PC-3 (cell line): ENCODE data around the gene TMX2. TPM values are rescaled to one million over a fixed set of nuclear protein-coding genes. Genes with fewer than 3 reads are reported as not detected.
A peak's percentile ranks its signal among the peaks of the same experiment; 100 is the strongest.

Experiments used
- ATAC-seq: fragments of 200-7000 bp; cut with Tn5 transposase; 2 replicates; pipeline ENCODE4 v1.9.1; 2020; ENCODE audit warnings: mild to moderate bottlenecking, moderate library complexity
- BruUV-seq: library from RNA; stranded (reverse); fragments of 400-500 nt; replicated peaks from 2 replicates; lab custom pipeline; 2021; lab: Mats Ljungman, UMichigan
- CTCF ChIA-PET: fragments of 300-600 bp; sonication (Branson Sonifier 250); formaldehyde crosslinking; loops from one replicate; lab custom pipeline; 2022; ENCODE audit warnings: antibody characterized with exemption; lab: Charles Lee
- POLR2A ChIA-PET: fragments of 300-600 bp; sonication (Branson Sonifier 250); formaldehyde crosslinking; loops from one replicate; lab custom pipeline; 2022; ENCODE audit warnings: antibody characterized with exemption; ENCODE audit not compliant: unreplicated experiment; lab: Charles Lee
- DNase-seq: peaks from one replicate; pipeline ENCODE4 v3.0.0-alpha.2; 2015
- H2AFZ ChIP-seq: fragments of 300-600 bp; sonication (generic); 2 replicates; pipeline ENCODE4 v1.6.0; 2016; ENCODE audit warnings: antibody characterized with exemption, low read length
- H3F3A ChIP-seq: fragments of 300-600 bp; sonication (generic); one replicate; pipeline ENCODE4 v1.6.0; 2017; ENCODE audit warnings: antibody characterized with exemption, low read length, control low read depth, mild to moderate bottlenecking; ENCODE audit not compliant: unreplicated experiment
- H3K27ac ChIP-seq: fragments of 300-600 bp; sonication (generic); 2 replicates; pipeline ENCODE4 v1.5.1; 2016; ENCODE audit warnings: mild to moderate bottlenecking, low read length
- H3K27me3 ChIP-seq: fragments of 300-600 bp; sonication (generic); 2 replicates; pipeline ENCODE4 v1.6.1; 2016; ENCODE audit warnings: low read length, mixed read lengths
- H3K36me3 ChIP-seq: fragments of 300-600 bp; sonication (generic); 2 replicates; pipeline ENCODE4 v1.6.1; 2016; ENCODE audit warnings: low read depth, mixed run types, low read length, mixed read lengths
- H3K4me1 ChIP-seq: fragments of 300-600 bp; sonication (generic); 2 replicates; pipeline ENCODE4 v1.5.1; 2016; ENCODE audit warnings: low read length; ENCODE audit not compliant: insufficient read depth
- H3K4me2 ChIP-seq: fragments of 300-600 bp; sonication (generic); 2 replicates; pipeline ENCODE4 v1.6.0; 2016; ENCODE audit warnings: low read length
- H3K4me3 ChIP-seq: fragments of 300-600 bp; sonication (generic); 2 replicates; pipeline ENCODE4 v1.5.1; 2016; ENCODE audit warnings: mild to moderate bottlenecking, low read length, mixed read lengths
- H3K79me2 ChIP-seq: fragments of 300-600 bp; sonication (generic); 2 replicates; pipeline ENCODE4 v1.6.1; 2017; ENCODE audit warnings: low read length, mixed read lengths
- H3K9ac ChIP-seq: fragments of 300-600 bp; sonication (generic); 2 replicates; pipeline ENCODE4 v1.6.0; 2016; ENCODE audit warnings: mild to moderate bottlenecking, low read length
- H3K9me2 ChIP-seq: fragments of 300-600 bp; sonication (generic); replicated peaks from 2 replicates; pipeline ENCODE4 v1.6.1; 2016; ENCODE audit warnings: mixed run types, low read length, mixed read lengths
- H3K9me3 ChIP-seq: fragments of 300-600 bp; sonication (generic); 2 replicates; pipeline ENCODE4 v1.6.1; 2016; ENCODE audit warnings: low read length, mixed read lengths
- H4K20me1 ChIP-seq: fragments of 300-600 bp; sonication (generic); 2 replicates; pipeline ENCODE4 v1.6.1; 2016; ENCODE audit warnings: low read length, mixed read lengths
- EZH2 ChIP-seq: fragments of 300-600 bp; sonication (generic); IDR thresholded peaks from one replicate; pipeline ENCODE4 v1.6.1; 2017; ENCODE audit warnings: antibody characterized with exemption, mild to moderate bottlenecking, low read length; ENCODE audit not compliant: unreplicated experiment
- EZH2phosphoT487 ChIP-seq: fragments of 300-600 bp; sonication (generic); IDR thresholded peaks from 2 replicates; pipeline ENCODE4 v1.6.1; 2018; ENCODE audit warnings: mild to moderate bottlenecking, antibody characterized with exemption, low read length, borderline replicate concordance
- intact Hi-C: fragments of 100-400 bp; cut with micrococcal nuclease; formaldehyde crosslinking; loops from 2 replicates; pipeline ENCODE4 v1.9.0; 2023
- total RNA-seq: library from RNA; depleted of rRNA; stranded (reverse); fragments of >200 nt; gene quantifications from 2 replicates; pipeline ENCODE4 v1.2.3, GENCODE V29; 2014
- TF ChIP-seq, protein P1 (sequence below): fragments of 300-600 bp; sonication (generic); conservative IDR thresholded peaks from 2 replicates; pipeline ENCODE4 v1.5.1; 2017; ENCODE audit warnings: antibody characterized with exemption, low read depth, mild to moderate bottlenecking, low read length

TMX2 gene
- total RNA-seq, 1 experiment from 2014 or later: 241 TPM

GRCh38 chr11:57675176-57675941 lies 37.0 kb upstream of the TMX2 start:
- intact Hi-C loops: no loop called here
- POLR2A ChIA-PET: no interaction called here
- no peaks in the 10 kb centered on the region for H3K9me3 ChIP-seq
- no peaks in the 10 kb centered on the region for H3F3A ChIP-seq
- TF ChIP-seq EZH2phosphoT487: no peak
- TF ChIP-seq EZH2: no peak
- TF ChIP-seq, protein P1, sequence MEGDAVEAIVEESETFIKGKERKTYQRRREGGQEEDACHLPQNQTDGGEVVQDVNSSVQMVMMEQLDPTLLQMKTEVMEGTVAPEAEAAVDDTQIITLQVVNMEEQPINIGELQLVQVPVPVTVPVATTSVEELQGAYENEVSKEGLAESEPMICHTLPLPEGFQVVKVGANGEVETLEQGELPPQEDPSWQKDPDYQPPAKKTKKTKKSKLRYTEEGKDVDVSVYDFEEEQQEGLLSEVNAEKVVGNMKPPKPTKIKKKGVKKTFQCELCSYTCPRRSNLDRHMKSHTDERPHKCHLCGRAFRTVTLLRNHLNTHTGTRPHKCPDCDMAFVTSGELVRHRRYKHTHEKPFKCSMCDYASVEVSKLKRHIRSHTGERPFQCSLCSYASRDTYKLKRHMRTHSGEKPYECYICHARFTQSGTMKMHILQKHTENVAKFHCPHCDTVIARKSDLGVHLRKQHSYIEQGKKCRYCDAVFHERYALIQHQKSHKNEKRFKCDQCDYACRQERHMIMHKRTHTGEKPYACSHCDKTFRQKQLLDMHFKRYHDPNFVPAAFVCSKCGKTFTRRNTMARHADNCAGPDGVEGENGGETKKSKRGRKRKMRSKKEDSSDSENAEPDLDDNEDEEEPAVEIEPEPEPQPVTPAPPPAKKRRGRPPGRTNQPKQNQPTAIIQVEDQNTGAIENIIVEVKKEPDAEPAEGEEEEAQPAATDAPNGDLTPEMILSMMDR: no peak
- peaks cover 60% of the 10 kb centered on the region for H3K36me3 ChIP-seq
- H3K4me3 ChIP-seq: no peak overlapping the region
- BruUV-seq: no TSS peak
- H3K27me3 ChIP-seq: no peaks in the 10 kb centered on the region
- H4K20me1 ChIP-seq: peaks cover 25% of the 10 kb centered on the region
- peaks cover 93% of the 10 kb centered on the region for H3K79me2 ChIP-seq
- H3K27ac ChIP-seq: no peak overlapping the region
- H3K9me2 ChIP-seq: no peaks in the 10 kb centered on the region
- ATAC-seq: 0 out of 2 replicates have a peak, but pooled peaks have one; percentile 37
- H2AFZ ChIP-seq: no peak overlapping the region
- H3K4me1 ChIP-seq: peaks cover 23% of the 10 kb centered on the region
- no peak overlapping the region for H3K9ac ChIP-seq
- no peak overlapping the region; the same call in 1 of the 2 replicates for H3K4me2 ChIP-seq
- CTCF ChIA-PET: no interaction called here
- peak; percentile 60 for DNase-seq

DNA sequence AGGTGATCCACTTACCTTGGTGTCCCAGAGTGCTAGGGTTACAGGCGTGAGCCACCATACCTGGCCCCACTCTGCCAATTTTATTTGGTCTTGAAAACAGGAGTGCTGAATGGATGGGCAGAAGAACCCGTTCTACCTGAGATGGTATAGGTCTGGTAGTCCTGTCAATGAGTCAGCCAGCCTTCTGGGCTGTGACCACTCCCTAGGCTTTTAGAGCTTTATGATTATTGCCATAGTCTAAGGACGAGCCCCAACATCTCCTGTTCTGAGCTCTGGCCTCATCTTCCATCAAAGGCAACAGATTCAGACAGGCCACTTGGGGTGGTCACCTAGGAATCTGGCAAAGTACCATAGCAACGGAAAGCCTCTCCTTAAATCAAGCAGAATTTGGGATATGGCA lies 33.0 kb upstream of the TMX2 start:
- H3K9me3 ChIP-seq: no peaks in the 10 kb centered on the region
- no peaks in the 10 kb centered on the region for H3F3A ChIP-seq
- no peak overlapping the region for H2AFZ ChIP-seq
- H3K27me3 ChIP-seq: no peaks in the 10 kb centered on the region
- DNase-seq (peak; percentile 54), ATAC-seq (peak; percentile 66)
- BruUV-seq: no TSS peak
- 0 out of 2 replicates have a peak overlapping the region, but pooled peaks have one; percentile 3 for H3K4me2 ChIP-seq
- peaks cover 70% of the 10 kb centered on the region for H3K36me3 ChIP-seq
- ChIA-PET POLR2A (no interaction called here), CTCF (no interaction called here)
- H3K9ac ChIP-seq: no peak overlapping the region
- H3K79me2 ChIP-seq: peaks cover 85% of the 10 kb centered on the region
- peaks cover 42% of the 10 kb centered on the region for H4K20me1 ChIP-seq
- TF ChIP-seq, protein P1: no peak
- TF ChIP-seq EZH2phosphoT487: no peak
- no peak for TF ChIP-seq EZH2
- H3K4me1 ChIP-seq: peaks cover 26% of the 10 kb centered on the region
- no peak overlapping the region for H3K4me3 ChIP-seq
- no peaks in the 10 kb centered on the region for H3K9me2 ChIP-seq
- intact Hi-C loops: no loop called here
- H3K27ac ChIP-seq: no peak overlapping the region

- no TSS peak for BruUV-seq
- H3K27ac ChIP-seq: no peak overlapping the region
- intact Hi-C loops: no loop called here
- peaks cover 72% of the 10 kb centered on the region for H3K36me3 ChIP-seq
- H3K4me2 ChIP-seq: no peak overlapping the region
- H3K9ac ChIP-seq: no peak overlapping the region
- H3K27me3 ChIP-seq: no peaks in the 10 kb centered on the region
- ATAC-seq (peak; percentile 35; the same call in 1 of the 2 replicates), DNase-seq (peak; percentile 38)
- POLR2A ChIA-PET: no interaction called here
- no peak overlapping the region for H3K4me3 ChIP-seq
- CTCF ChIA-PET: no interaction called here
- peaks cover 33% of the 10 kb centered on the region for H4K20me1 ChIP-seq
- H3K9me3 ChIP-seq: no peaks in the 10 kb centered on the region
- H2AFZ ChIP-seq: no peak overlapping the region
- TF ChIP-seq, protein P1: no peak
- TF ChIP-seq EZH2phosphoT487: no peak
- TF ChIP-seq EZH2: no peak
- H3K9me2 ChIP-seq: no peaks in the 10 kb centered on the region
- no peaks in the 10 kb centered on the region for H3F3A ChIP-seq
- H3K79me2 ChIP-seq: peaks cover 79% of the 10 kb centered on the region
- H3K4me1 ChIP-seq: peaks cover 16% of the 10 kb centered on the region
Observed at GRCh38 chr11:57680552-57680874, 31.9 kb upstream of the TMX2 start.
